Measurements from ENCODE around the gene LGALS12. TPM values are rescaled to one million over a fixed set of nuclear protein-coding genes. Genes with fewer than 3 reads are reported as not detected.

LGALS12 gene
- total and polyA plus RNA-seq, 10 of the 15 experiments (the other 5 are each of a cell fraction or from before 2014, with no cell fraction given) = not detected

DNA sequence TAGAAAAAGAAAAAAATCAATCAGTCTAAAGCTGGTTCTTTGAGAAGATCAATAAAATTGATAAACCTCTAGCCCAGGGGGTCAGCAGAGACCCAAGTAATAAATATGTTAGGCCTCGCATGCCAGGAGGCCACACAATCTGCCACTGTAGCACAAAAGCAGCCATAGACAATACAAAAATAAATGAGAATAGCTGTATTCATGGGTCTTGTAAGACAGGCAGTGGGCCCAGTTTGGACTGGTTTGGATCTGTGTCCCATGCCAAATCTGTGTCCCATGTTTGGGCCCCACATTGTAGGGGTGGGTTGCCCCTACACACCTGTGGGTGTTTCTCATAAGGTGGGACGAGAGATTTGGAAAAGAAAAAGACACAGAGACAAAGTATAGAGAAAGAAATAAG, 24.1 kb downstream of the LGALS12 start:
- H3K36me3 ChIP-seq (ENCODE audit: control insufficient read depth in 2 of 2, insufficient read depth in 2 of 2, low read length in 1 of 2) = no peaks in the 10 kb centered on the region
- WGBS (ENCODE audit: insufficient coverage, insufficient replicate concordance, low lambda C conversion rate, missing lambda C conversion rate) = 23% methylated on average over 2 of the region's 2 CpGs
- no peak overlapping the region for H3K4me2 ChIP-seq (ENCODE audit: control insufficient read depth, insufficient read depth)
- H3K4me3 ChIP-seq = no peak overlapping the region
- H3K9me3 ChIP-seq (replicated peaks; ENCODE audit: control insufficient read depth, insufficient read depth, low read length) = no peaks in the 10 kb centered on the region
- ChIA-PET RAD21 (ENCODE audit: unreplicated experiment) (interaction anchor here (0.6 to 1.2 kb wide), 2 partner anchors 50 to 636 kb away, joined by 3 to 4 read pairs; no protein-coding TSS in a partner anchor), SMC1A (ENCODE audit: uncharacterized antibody, unreplicated experiment) (interaction anchor here (0.5 to 1.4 kb wide), 3 partner anchors 43 to 91 kb away, joined by 3 to 4 read pairs (median 4); no protein-coding TSS in a partner anchor), CTCF (interaction anchor here (1.2 to 1.7 kb wide), 2 partner anchors 49 to 107 kb away, joined by 3 to 6 read pairs; no protein-coding TSS in a partner anchor), POLR2A (interaction anchor here (0.7 kb wide), 1 partner anchor 26 kb away, joined by 3 read pairs; no protein-coding TSS in a partner anchor)
- H3K27me3 ChIP-seq (replicated peaks in 1 of 2; ENCODE audit: control insufficient read depth in 2 of 2, insufficient read depth in 2 of 2, low read length in 1 of 2) = no peaks in the 10 kb centered on the region
- H3K9ac ChIP-seq (ENCODE audit: control insufficient read depth, insufficient read depth, low read length) = no peak overlapping the region
- intact Hi-C loops (cut with micrococcal nuclease; ENCODE audit: unreplicated experiment) (no loop called here), in situ Hi-C loops (cut with MboI) (no loop called here)
- ATAC-seq = no peak
- no peaks in the 10 kb centered on the region for H4K20me1 ChIP-seq (ENCODE audit: control insufficient read depth, insufficient read depth)
- H3K79me2 ChIP-seq (ENCODE audit: control insufficient read depth, insufficient read depth, low read length) = no peaks in the 10 kb centered on the region
- peaks cover 13% of the 10 kb centered on the region for H3K4me1 ChIP-seq (ENCODE audit: control insufficient read depth, insufficient read depth, low read length)
- no peak overlapping the region for H2AFZ ChIP-seq (ENCODE audit: control insufficient read depth, low read depth, low read length)
- TF ChIP-seq, protein P1, sequence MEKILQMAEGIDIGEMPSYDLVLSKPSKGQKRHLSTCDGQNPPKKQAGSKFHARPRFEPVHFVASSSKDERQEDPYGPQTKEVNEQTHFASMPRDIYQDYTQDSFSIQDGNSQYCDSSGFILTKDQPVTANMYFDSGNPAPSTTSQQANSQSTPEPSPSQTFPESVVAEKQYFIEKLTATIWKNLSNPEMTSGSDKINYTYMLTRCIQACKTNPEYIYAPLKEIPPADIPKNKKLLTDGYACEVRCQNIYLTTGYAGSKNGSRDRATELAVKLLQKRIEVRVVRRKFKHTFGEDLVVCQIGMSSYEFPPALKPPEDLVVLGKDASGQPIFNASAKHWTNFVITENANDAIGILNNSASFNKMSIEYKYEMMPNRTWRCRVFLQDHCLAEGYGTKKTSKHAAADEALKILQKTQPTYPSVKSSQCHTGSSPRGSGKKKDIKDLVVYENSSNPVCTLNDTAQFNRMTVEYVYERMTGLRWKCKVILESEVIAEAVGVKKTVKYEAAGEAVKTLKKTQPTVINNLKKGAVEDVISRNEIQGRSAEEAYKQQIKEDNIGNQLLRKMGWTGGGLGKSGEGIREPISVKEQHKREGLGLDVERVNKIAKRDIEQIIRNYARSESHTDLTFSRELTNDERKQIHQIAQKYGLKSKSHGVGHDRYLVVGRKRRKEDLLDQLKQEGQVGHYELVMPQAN (conservative IDR thresholded peaks at IDR 0.05) = no peak
- TF ChIP-seq BCL11A (IDR thresholded peaks at IDR 0.05; ENCODE audit: low read depth, low read length) (no peak), SUZ12 (IDR thresholded peaks at IDR 0.05; ENCODE audit: unreplicated experiment) (no peak), ZNF622 (IDR thresholded peaks at IDR 0.05) (no peak)
- BruUV-seq (replicated peaks) = no TSS peak
- FAIRE-seq = no peak
- no peak overlapping the region for H3K27ac ChIP-seq (ENCODE audit: control insufficient read depth, insufficient read depth)
- DNase-seq (ENCODE audit: low read depth, low spot score) = no peak

Measured in GM12878 (cell line).